ENCODE data around the gene ALKBH8.

Gene ALKBH8

GRCh38 chr11:107608809-107609208 lies 43.3 kb upstream of the ALKBH8 start:
- H3K4me3 ChIP-seq (ENCODE audit: insufficient read depth, low read length, poor library complexity, severe bottlenecking): no peak overlapping the region
- TF ChIP-seq CTCF (IDR thresholded peaks at IDR 0.05; ENCODE audit: insufficient read depth, low read length, poor library complexity, severe bottlenecking) (no peak), EZH2phosphoT487 (conservative IDR thresholded peaks at IDR 0.05; ENCODE audit: low read length) (no peak)
- H3K27me3 ChIP-seq (ENCODE audit: low read length): no peaks in the 10 kb centered on the region
- H3K9me3 ChIP-seq (ENCODE audit: insufficient read depth, low read length): no peaks in the 10 kb centered on the region
- H3K79me2 ChIP-seq (ENCODE audit: insufficient read depth, low read length): no peaks in the 10 kb centered on the region
- no peak overlapping the region for H3K9ac ChIP-seq (ENCODE audit: low read length)
- H3K4me2 ChIP-seq (ENCODE audit: low read depth, low read length, poor library complexity, severe bottlenecking): no peak overlapping the region
- H3K36me3 ChIP-seq (ENCODE audit: low read length): no peaks in the 10 kb centered on the region
- H3F3A ChIP-seq (ENCODE audit: insufficient read depth): no peaks in the 10 kb centered on the region
- H2AFZ ChIP-seq (ENCODE audit: low read depth, low read length, severe bottlenecking): no peak overlapping the region
- no peaks in the 10 kb centered on the region for H3K9me2 ChIP-seq (replicated peaks; ENCODE audit: insufficient read depth, low read length)
- H3K27ac ChIP-seq (ENCODE audit: low read depth, low read length): no peak overlapping the region
- no peaks in the 10 kb centered on the region for H4K20me1 ChIP-seq (ENCODE audit: low read depth, low read length)

- Histone ChIP-seq H3K9ac (ENCODE audit: low read length) (no peak overlapping the region), H4K20me1 (ENCODE audit: low read depth, low read length) (no peaks in the 10 kb centered on the region), H3K27ac (ENCODE audit: low read depth, low read length) (no peak overlapping the region), H3K4me2 (ENCODE audit: low read depth, low read length, poor library complexity, severe bottlenecking) (no peak overlapping the region), H3K36me3 (ENCODE audit: low read length) (no peaks in the 10 kb centered on the region), H3K27me3 (ENCODE audit: low read length) (no peaks in the 10 kb centered on the region), H3K9me2 (replicated peaks; ENCODE audit: insufficient read depth, low read length) (no peaks in the 10 kb centered on the region), H3K9me3 (ENCODE audit: insufficient read depth, low read length) (no peaks in the 10 kb centered on the region), H3K4me3 (ENCODE audit: insufficient read depth, low read length, poor library complexity, severe bottlenecking) (no peak overlapping the region), H2AFZ (ENCODE audit: low read depth, low read length, severe bottlenecking) (no peak overlapping the region), H3K79me2 (ENCODE audit: insufficient read depth, low read length) (no peaks in the 10 kb centered on the region), H3F3A (ENCODE audit: insufficient read depth) (no peaks in the 10 kb centered on the region)
- TF ChIP-seq CTCF (IDR thresholded peaks at IDR 0.05; ENCODE audit: insufficient read depth, low read length, poor library complexity, severe bottlenecking) (no peak), EZH2phosphoT487 (conservative IDR thresholded peaks at IDR 0.05; ENCODE audit: low read length) (no peak)
Measured at GRCh38 chr11:107606141-107606540, 40.6 kb upstream of the ALKBH8 start.

- no peaks in the 10 kb centered on the region for H3K36me3 ChIP-seq (ENCODE audit: low read length)
- no peak overlapping the region for H3K27ac ChIP-seq (ENCODE audit: low read depth, low read length)
- no peaks in the 10 kb centered on the region for H3F3A ChIP-seq (ENCODE audit: insufficient read depth)
- H4K20me1 ChIP-seq (ENCODE audit: low read depth, low read length): no peaks in the 10 kb centered on the region
- TF ChIP-seq EZH2phosphoT487 (conservative IDR thresholded peaks at IDR 0.05; ENCODE audit: low read length) (no peak), CTCF (IDR thresholded peaks at IDR 0.05; ENCODE audit: insufficient read depth, low read length, poor library complexity, severe bottlenecking) (peak; percentile 16)
- no peaks in the 10 kb centered on the region for H3K79me2 ChIP-seq (ENCODE audit: insufficient read depth, low read length)
- H3K4me3 ChIP-seq (ENCODE audit: insufficient read depth, low read length, poor library complexity, severe bottlenecking): no peak overlapping the region
- H2AFZ ChIP-seq (ENCODE audit: low read depth, low read length, severe bottlenecking): no peak overlapping the region
- H3K9me3 ChIP-seq (ENCODE audit: insufficient read depth, low read length): no peaks in the 10 kb centered on the region
- no peaks in the 10 kb centered on the region for H3K9me2 ChIP-seq (replicated peaks; ENCODE audit: insufficient read depth, low read length)
- H3K27me3 ChIP-seq (ENCODE audit: low read length): no peaks in the 10 kb centered on the region
- H3K9ac ChIP-seq (ENCODE audit: low read length): no peak overlapping the region
- H3K4me2 ChIP-seq (ENCODE audit: low read depth, low read length, poor library complexity, severe bottlenecking): no peak overlapping the region
Measured at GRCh38 chr11:107605061-107606006, 39.8 kb upstream of the ALKBH8 start.
